HG02981 (cell line): ENCODE data around the gene UBL7.
"Not testable (repeated sequence)": the region's sequence is repeated elsewhere in the genome, so short reads cannot be mapped to it uniquely, and the experiment has no call there.

Experiments used
- ATAC-seq: cut with Tn5 transposase; IDR thresholded peaks from one replicate; pipeline ENCODE4 v1.9.1; 2021; ENCODE audit warnings: mild to moderate bottlenecking, moderate library complexity; ENCODE audit not compliant: unreplicated experiment

UBL7 gene

GRCh38 chr15:74464897-74465296, 3.9 kb upstream of the UBL7 start:
- no peak for ATAC-seq

GRCh38 chr15:74464216-74464615, 3.3 kb upstream of the UBL7 start:
- ATAC-seq = no peak

- no peak for ATAC-seq
These were observed 2.7 kb upstream of the UBL7 start for GRCh38 chr15:74463634-74464033.

GRCh38 chr15:74461847-74462511, 1.0 kb upstream of the UBL7 start:
- no peak for ATAC-seq

GRCh38 chr15:74460298-74460697, 662 bp downstream of the UBL7 start:
- ATAC-seq = no peak

- ATAC-seq = not testable (repeated sequence)
These were observed 1.2 kb downstream of the UBL7 start for GRCh38 chr15:74459798-74460197.

- no peak for ATAC-seq
These were observed 2.5 kb downstream of the UBL7 start for GRCh38 chr15:74458473-74458872.

GRCh38 chr15:74457036-74457435, 3.9 kb downstream of the UBL7 start:
- ATAC-seq = not testable (repeated sequence)

- ATAC-seq = no peak
These were observed 6.0 kb downstream of the UBL7 start for GRCh38 chr15:74454764-74455500.

GRCh38 chr15:74453925-74454763, 6.8 kb downstream of the UBL7 start:
- no peak for ATAC-seq

GRCh38 chr15:74451861-74452835, 8.8 kb downstream of the UBL7 start:
- ATAC-seq = no peak

GRCh38 chr15:74451322-74451721, 9.6 kb downstream of the UBL7 start:
- ATAC-seq = no peak

- ATAC-seq = no peak
These were observed 11.2 kb downstream of the UBL7 start for GRCh38 chr15:74449643-74450205.

- ATAC-seq = no peak
These were observed 11.9 kb downstream of the UBL7 start for GRCh38 chr15:74449095-74449494.

- no peak for ATAC-seq
These were observed 14.9 kb downstream of the UBL7 start for GRCh38 chr15:74445816-74446763.

GRCh38 chr15:74444106-74445062, 16.6 kb downstream of the UBL7 start:
- ATAC-seq = no peak

- ATAC-seq = no peak
These were observed 17.7 kb downstream of the UBL7 start for GRCh38 chr15:74443100-74443909.
